Fibroblast of villous mesenchyme (primary cell): ENCODE measurements around the gene CLEC18A. TPM values are rescaled to one million over a fixed set of nuclear protein-coding genes. Genes with fewer than 3 reads are reported as not detected.

ENCODE experiments used
- small RNA-seq: library from RNA; depleted of rRNA; stranded (forward); fragments of <200 nt; gene quantifications from one replicate; pipeline ENCODE3, GENCODE V24; 2012
- total RNA-seq: library from RNA; depleted of rRNA; stranded (reverse); fragments of >200 nt; gene quantifications from 2 replicates; pipeline ENCODE4 v1.2.3, GENCODE V29; 2012

Gene CLEC18A
- total RNA-seq, 1 donor: 0.86 TPM

Small RNA genes lying within 50 kb of the gene (small RNA-seq; reads per million reads assigned to genes)
- gene AC026468.1 (not detected), gene MIR140 (1,057 reads per million, percentile 99 among the genes with 10 or more reads in this experiment)

Other genes starting within 250 kb of the CLEC18A start
- gene NQO1, start 224.8 kb upstream of the CLEC18A start, total RNA-seq: 384 and 934 TPM in 2 replicates
- gene NOB1, start 196.4 kb upstream of the CLEC18A start, total RNA-seq: 22.0 and 23.8 TPM in 2 replicates
- 28.5 and 32.5 TPM in 2 replicates for gene WWP2, start 189.0 kb upstream of the CLEC18A start, total RNA-seq
- gene PDPR, start 163.0 kb downstream of the CLEC18A start, total RNA-seq: 24.5 and 31.1 TPM in 2 replicates
- under 0.01 and 0.43 TPM in 2 replicates for gene CLEC18C, start 222.5 kb downstream of the CLEC18A start, total RNA-seq